T-helper 1 cell treated with Interleukin-12 subunit alpha and Interleukin-12 subunit beta and Interleukin-4 antibody, amounts not matched to agents 30 ng/mL and 1 ng/mL, for 36 hours (primary cell): Measurements from ENCODE around the gene RBCK1. TPM values are rescaled to one million over a fixed set of nuclear protein-coding genes. Genes with fewer than 3 reads are reported as not detected.

ENCODE experiments used
- intact Hi-C: fragments of 100-400 bp; cut with micrococcal nuclease; formaldehyde crosslinking; loops from one replicate; pipeline ENCODE4 v1.15.1; 2024
- total RNA-seq: library from RNA; stranded (reverse); gene quantifications from 2 replicates; pipeline ENCODE4 v1.2.3, GENCODE V29; 2022

The RBCK1 gene
- total RNA-seq, 1 donor from 2014 or later, result 134 TPM

DNA sequence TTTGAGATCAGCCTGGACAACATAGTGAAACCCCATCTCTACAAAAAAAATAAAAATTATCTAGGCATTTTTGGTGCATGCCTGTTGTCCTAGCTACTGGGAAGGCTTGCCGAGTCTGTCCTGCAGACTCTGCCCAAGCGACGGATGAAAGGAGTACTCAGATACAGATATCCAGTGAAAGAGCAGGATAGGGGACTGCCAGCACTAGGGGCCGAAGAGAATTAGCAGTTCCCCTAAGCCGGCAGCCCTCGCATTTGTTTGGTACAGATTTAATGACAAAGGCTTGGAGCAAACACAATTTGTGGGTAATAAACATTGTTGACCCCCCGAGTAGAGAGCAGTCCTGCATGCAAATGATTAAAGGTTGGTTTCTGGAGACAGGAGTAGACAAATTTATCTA lies 59.7 kb downstream of the RBCK1 start:
- intact Hi-C loops, result no loop called here

DNA sequence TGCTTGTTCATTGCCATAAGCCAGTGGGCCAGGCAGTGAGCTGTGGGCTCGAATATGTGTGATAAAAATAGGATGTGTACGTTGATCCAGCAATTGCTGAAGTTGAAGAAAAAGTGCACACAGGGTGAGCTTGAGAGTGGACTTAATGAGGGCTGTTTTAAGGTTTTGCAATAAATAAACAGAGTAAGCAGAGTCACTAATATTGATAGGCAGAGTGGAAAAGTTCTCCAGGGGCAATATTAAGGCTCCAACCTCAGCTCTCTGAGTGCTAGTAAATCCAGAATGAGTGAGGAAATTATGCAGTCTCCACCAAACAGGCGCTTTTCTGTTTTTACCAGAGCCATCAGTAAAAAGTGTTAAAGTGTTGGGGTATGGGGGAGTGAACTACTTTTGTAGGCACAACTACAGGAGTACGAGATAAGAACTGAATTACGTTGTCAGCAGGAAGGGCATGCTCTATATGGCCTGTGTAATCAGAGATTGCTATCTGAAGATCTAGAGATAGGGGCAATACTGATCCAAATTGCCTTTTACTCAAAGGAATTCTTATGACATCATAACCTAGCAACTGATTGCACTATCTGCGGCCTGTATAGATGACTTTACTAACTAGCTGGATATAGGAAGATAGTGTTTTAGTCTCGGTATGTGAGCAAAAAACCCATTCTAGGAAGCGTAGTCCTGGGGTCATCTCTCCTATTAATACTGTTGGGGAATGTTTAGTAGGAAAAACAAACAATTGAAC lies 61.8 kb downstream of the RBCK1 start:
- intact Hi-C loops, result loop anchor here (10.0 kb wide), 1 partner anchor 175 kb away; no protein-coding TSS in a partner anchor

DNA sequence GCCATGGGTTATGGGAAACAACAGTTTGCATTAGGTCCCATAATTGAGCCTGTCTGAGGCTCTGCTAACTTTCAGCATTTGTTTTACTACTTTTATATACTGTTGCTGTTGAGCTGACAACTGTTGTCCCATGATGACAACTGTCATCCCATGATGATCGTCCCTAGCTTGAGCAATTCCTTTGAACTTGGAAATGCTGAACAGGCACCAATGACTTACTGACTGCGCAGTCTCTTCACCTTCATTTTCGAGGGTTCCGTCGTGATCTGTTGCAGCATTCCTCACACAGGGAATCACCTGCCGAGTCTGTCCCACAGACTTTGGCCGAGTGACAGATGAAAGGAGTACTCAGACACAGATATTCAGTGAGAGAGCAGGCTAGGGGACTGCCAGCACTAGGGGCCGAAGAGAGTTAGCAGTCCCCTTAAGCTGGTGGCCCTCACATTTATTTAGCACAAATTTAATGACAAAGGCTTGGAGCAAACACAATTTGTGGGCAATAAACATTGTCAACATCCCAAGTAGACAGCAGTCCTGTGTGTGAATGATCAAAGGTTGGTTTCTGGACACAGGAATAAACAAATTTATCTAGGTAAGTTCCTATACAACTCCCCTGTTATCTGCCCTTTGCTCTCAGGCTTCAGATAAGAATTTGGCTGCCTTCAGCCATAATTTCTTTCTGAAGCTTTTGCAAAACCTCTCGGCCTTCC lies 64.2 kb downstream of the RBCK1 start:
- intact Hi-C loops, result loop anchor here (10.0 kb wide), 1 partner anchor 173 kb away; no protein-coding TSS in a partner anchor

DNA sequence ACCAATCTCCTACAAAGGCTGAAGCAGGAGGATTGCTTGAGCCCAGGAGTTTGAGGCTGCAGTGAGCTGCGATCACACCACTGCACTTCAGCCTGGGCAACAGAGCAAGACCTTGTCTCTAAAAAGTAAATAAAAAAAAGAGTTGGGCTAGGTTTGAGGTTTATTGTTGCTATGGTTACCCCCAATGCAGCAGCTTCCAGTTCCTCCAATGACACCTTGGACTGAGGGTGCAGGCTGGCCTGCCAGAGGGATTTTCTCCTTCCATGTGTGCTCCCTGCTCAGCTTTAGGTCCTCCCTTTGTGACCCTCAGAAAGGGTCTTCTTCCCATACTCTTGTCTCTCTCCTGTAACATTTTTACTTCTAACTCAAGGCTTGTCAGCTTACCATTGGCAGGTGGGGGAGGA lies 64.8 kb downstream of the RBCK1 start:
- intact Hi-C loops, result loop anchor here (10.0 kb wide), 1 partner anchor 172 kb away; no protein-coding TSS in a partner anchor

GRCh38 chr20:474581-474980 lies 66.5 kb downstream of the RBCK1 start:
- intact Hi-C loops, result loop anchor here (10.0 kb wide), 1 partner anchor 170 kb away; no protein-coding TSS in a partner anchor

DNA sequence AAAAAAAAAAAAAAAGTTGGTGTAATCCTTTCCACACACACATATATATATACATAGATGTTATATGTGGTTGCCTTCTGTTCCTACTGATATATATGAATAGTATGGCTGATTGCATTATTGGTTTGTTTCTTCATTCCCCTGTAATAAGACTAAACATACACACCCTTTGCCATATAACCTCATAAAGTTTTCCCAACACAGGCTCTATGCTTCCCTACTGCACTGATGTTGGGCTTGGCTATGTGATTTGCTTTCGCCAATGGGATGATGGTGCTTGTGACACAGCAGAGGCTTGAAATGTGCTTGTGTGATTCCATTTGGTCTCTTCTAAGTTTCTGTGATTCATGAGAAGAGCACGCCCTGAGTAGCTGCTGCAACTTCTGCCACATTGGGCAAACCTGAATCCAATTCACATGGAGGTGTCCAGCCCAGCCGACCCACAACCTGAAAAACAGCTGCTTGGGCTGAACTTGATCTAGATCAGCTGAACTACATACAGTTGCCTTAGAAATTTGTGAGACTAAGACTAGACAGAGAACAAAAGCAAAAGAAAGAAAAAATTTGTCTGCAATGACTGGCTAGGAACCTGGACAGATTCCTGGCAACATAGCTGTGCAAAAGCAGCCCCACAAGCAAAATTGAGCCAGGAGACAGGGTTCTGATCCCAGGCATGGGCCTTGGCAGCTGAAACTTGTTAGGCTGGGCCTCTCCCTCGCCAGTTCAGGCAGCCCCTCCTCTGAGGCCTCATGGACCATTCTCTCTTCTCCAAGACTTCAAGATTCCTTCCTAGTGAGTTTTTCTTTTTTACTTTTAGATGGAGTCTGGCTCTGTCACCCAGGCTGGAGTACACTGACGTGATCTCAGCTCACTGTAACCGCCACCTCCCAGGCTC lies 67.6 kb downstream of the RBCK1 start:
- intact Hi-C loops, result loop anchor here (10.0 kb wide), 1 partner anchor 169 kb away; no protein-coding TSS in a partner anchor

DNA sequence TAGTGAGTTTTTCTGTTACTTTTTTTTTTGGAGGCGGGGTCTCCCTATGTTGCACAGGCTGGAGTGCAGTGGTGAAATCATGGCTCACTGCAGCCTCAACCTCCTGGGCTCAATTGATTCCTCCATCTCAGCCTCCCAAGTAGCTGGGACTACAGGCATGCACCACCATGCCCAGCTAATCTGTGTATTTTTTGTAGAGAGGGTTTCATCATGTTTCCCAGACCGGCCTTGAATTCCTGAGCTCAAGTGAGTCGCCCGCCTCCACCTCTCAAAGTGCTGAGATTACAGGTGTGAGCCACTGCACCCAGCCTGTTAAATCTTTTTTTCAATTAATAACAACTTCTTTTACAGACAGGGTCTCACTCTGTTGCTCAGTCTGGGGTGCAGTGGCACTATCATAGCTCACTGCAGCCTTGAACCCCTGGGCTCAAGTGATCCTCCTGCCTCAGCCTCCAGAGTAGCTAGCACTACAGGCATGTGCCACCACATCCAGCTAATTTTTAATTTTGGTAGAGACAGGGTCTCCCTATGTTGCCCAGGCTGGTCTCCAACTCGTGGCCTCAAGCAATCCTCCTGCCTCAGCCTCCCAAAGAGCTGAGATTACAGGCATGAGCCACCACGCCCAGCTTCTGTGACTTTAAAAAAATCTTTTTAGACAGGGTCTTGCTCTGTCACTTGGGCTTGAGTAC lies 68.6 kb downstream of the RBCK1 start:
- intact Hi-C loops, result loop anchor here (10.0 kb wide), 1 partner anchor 168 kb away; no protein-coding TSS in a partner anchor

GRCh38 chr20:478010-478948 lies 70.2 kb downstream of the RBCK1 start:
- intact Hi-C loops, result loop anchor here (2.0 to 10.0 kb wide), 2 partner anchors 39 to 167 kb away; no protein-coding TSS in a partner anchor

GRCh38 chr20:478949-479429 lies 70.9 kb downstream of the RBCK1 start:
- intact Hi-C loops, result loop anchor here (1.0 to 10.0 kb wide), 6 partner anchors 17 to 166 kb away; partner anchors contain the start of gene TBC1D20

GRCh38 chr20:479487-479886 lies 71.4 kb downstream of the RBCK1 start:
- intact Hi-C loops, result loop anchor here (1.0 to 10.0 kb wide), 6 partner anchors 17 to 165 kb away; partner anchors contain the start of gene TBC1D20

- intact Hi-C loops, result no loop called here
These were observed 71.9 kb downstream of the RBCK1 start for GRCh38 chr20:480044-480443.

GRCh38 chr20:481167-481566 lies 73.1 kb downstream of the RBCK1 start:
- intact Hi-C loops, result no loop called here

Other genes with a start within 250 kb of the RBCK1 start
- not detected in 2 replicates for gene DEFB128, start 218.6 kb upstream of the RBCK1 start, total RNA-seq
- not detected in 2 replicates for gene DEFB129, start 181.0 kb upstream of the RBCK1 start, total RNA-seq
- not detected in 2 replicates for gene DEFB132, start 150.6 kb upstream of the RBCK1 start, total RNA-seq
- 4.7 and 5.1 TPM in 2 replicates for gene C20orf96, start 117.5 kb upstream of the RBCK1 start, total RNA-seq
- gene ZCCHC3, start 110.7 kb upstream of the RBCK1 start, total RNA-seq, result 25.0 and 25.2 TPM in 2 replicates
- 2.4 TPM in 2 replicates for gene SOX12, start 82.7 kb upstream of the RBCK1 start, total RNA-seq
- 1.5 and 2.5 TPM in 2 replicates for gene NRSN2, start 61.2 kb upstream of the RBCK1 start, total RNA-seq
- 27.1 and 29.1 TPM in 2 replicates for gene TRIB3, start 27.5 kb upstream of the RBCK1 start, total RNA-seq
- gene TBC1D20, start 54.2 kb downstream of the RBCK1 start, total RNA-seq, result 40.2 and 40.3 TPM in 2 replicates
- gene CSNK2A1, start 135.5 kb downstream of the RBCK1 start, total RNA-seq, result 121 and 124 TPM in 2 replicates
- gene TCF15, start 202.0 kb downstream of the RBCK1 start, total RNA-seq, result not detected in 2 replicates
- gene SRXN1, start 244.9 kb downstream of the RBCK1 start, total RNA-seq, result 16.8 and 17.1 TPM in 2 replicates